ENCODE results near the gene CTBP1.

DNA sequence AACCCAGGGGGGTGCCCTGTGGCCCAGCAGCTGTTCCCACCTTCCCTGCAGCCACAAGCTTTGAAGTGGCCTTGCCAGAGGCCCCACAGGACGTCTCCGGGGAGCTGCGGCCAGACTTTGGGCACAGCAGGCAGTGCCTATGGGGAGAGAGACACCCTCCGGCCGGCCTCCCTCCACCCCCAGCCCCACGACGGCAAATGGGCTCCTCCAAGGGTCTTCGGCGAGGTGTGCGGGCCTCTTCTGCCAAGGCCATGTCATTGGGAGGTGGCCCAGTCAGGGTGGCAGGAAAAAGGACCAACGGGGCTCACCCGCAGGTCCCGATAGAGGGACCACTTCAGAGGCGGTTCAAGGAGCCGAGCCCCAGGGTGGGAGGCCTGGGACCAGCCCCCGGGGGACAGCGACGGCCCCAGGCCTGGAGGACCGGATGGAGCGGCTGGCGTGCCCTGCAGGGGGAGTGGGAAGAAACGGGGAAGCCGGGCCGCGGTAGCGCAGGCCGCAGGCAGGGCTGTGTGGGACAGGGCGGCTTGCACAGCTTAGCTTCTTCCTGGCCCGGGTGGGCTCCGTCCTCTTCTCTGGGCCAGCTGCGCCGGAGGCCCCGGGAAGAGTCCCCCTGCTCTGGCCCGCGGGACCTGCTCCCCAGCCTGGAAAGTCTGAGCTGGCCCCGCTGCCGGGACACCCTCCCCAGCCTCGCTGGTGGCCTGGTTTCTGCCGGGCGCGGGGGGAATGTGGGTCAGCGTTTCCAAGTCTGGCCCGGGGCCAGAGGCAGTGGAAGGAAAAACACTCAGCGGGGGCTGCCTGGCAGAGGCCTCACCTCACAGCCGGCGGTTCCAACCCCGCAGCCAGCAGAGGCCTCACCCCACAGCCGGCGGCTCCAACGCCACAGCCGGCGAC, 54.7 kb downstream of the CTBP1 start:
- TF ChIP-seq, protein P1, sequence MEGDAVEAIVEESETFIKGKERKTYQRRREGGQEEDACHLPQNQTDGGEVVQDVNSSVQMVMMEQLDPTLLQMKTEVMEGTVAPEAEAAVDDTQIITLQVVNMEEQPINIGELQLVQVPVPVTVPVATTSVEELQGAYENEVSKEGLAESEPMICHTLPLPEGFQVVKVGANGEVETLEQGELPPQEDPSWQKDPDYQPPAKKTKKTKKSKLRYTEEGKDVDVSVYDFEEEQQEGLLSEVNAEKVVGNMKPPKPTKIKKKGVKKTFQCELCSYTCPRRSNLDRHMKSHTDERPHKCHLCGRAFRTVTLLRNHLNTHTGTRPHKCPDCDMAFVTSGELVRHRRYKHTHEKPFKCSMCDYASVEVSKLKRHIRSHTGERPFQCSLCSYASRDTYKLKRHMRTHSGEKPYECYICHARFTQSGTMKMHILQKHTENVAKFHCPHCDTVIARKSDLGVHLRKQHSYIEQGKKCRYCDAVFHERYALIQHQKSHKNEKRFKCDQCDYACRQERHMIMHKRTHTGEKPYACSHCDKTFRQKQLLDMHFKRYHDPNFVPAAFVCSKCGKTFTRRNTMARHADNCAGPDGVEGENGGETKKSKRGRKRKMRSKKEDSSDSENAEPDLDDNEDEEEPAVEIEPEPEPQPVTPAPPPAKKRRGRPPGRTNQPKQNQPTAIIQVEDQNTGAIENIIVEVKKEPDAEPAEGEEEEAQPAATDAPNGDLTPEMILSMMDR (IDR thresholded peaks at IDR 0.05; ENCODE audit: low read length): no peak
- no peak for TF ChIP-seq EZH2 (IDR thresholded peaks at IDR 0.05; ENCODE audit: borderline replicate concordance, low read length)

All from OCI-LY1 (cell line).